ENCODE measurements around the gene NPNT.

GRCh38 chr4:105972946-105973621 is 77.8 kb downstream of the NPNT start:
- TF ChIP-seq CTCF (IDR thresholded peaks at IDR 0.05; ENCODE audit: insufficient read depth, low read depth, low read length) (no peak), EZH2 (IDR thresholded peaks at IDR 0.05; ENCODE audit: insufficient read depth, low read length) (no peak)
